GM19025 (cell line): ENCODE data around the gene SIX5.

Experiments
- ATAC-seq: cut with Tn5 transposase; IDR thresholded peaks from one replicate; pipeline ENCODE4 v1.9.1; 2021; ENCODE audit warnings: mild to moderate bottlenecking, low read depth, moderate library complexity; ENCODE audit not compliant: unreplicated experiment

The SIX5 gene

DNA sequence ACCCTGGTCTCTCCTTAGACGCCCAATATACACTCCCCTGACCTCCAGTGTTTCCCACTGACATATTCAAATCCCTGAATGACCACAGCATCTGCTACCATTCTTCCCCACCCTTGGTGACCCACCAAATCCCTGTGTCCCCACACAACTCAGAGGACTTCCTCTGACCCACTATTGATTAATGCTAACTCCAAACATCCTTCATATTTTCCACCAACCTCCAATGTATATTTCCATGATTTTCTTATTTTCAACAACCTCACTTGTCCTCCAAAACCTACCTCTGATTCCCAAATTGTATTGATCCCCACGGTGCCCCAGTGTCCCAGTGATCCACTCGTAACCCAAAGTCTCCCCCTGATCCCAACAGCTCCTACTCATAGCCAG is 24.1 kb upstream of the SIX5 start:
- no peak for ATAC-seq

DNA sequence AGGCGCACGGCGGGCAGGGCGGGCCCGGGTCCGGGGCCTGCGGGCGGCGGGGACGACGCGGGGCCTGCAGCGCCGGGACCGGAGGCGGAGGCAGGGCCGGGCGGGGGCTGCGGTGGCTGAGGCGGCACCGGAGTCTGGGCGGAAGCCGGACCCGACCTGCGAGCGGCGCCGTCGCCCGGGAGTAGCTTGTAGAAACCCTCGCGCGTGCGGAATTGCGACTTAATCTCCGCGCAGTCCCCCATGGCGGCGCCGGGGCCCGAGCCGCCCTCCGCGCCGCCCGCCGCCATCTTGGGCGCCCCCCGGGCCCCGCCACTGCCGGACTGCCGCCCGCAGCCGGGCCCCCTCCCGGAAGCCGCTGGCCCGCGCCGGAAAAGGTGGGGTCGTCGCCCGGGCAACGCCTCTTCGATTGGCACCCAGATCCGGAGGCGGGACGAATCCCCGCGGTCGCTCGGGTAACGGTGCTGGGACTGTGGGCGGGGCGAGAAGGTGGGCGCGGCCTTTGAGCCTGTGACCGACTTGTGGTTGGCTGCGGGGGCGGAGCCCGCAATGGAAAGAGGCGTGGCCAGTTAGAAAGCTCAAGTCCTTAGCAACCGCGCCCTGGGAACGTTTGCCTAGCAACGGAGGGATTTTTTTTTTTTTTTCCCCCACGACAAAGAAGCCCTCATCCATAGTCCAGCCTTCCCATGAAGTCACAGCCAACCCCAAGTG is 23.6 kb upstream of the SIX5 start, which contains the start of gene DMWD:
Gene DMWD, minus strand, starts transcription at position 376 of the 708 bp plus-strand sequence. Its CDS starts 89 bp downstream, at position 287.
- peak; percentile 94 for ATAC-seq

DNA sequence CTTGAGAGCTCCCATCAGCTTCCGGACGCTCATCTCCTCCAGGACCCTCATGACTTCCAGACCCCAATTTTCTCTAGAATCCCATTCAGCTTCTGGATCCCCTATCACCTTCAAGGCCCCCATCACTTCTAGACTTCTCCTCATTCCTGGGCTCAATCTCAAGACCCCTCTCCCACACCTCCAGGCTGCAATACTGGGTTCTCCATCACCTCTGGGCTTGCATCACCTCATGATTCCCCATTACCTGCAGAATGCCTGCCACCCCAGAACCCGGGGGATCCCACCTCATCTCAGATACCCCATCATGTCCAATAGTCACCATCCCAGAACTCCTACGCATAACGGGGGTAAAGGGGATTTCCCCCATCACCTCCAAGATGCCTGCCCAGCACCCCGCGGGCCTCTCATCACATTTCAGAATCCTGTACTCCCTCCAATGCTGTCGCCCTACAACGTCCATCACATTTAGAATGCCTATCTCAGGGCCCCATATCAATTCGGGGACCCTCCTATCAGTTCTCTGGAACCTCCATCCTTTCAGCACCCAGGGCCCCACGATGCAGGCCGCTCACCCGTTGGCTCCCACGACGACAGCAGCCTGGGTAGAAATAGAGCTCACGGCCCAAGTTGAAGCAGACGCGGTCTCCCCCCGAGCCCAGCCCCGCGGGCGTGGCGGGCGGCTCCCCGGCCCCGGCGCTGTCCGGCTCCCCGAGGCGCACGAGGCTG is 22.9 kb upstream of the SIX5 start:
- ATAC-seq: peak; percentile 15

DNA sequence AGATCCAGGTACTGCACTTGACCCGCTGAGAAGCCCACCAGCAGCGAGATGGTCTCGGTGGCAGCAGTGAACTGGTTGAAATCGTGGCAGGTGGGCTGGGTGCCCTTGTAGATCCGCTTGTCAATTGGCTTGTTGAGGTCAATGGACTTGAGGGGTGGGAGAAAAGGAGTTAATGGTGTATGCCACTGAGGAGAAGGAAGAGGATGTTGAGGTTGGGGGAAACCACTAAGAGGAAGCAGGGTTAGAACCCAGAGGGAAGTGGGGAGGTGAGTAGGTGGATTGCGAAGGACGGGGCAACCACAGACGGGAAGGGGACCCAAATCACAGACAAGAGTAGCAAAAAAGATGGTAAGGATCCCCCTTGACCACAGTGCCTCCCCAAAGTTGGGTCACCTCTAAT is 21.9 kb upstream of the SIX5 start:
- ATAC-seq: no peak

DNA sequence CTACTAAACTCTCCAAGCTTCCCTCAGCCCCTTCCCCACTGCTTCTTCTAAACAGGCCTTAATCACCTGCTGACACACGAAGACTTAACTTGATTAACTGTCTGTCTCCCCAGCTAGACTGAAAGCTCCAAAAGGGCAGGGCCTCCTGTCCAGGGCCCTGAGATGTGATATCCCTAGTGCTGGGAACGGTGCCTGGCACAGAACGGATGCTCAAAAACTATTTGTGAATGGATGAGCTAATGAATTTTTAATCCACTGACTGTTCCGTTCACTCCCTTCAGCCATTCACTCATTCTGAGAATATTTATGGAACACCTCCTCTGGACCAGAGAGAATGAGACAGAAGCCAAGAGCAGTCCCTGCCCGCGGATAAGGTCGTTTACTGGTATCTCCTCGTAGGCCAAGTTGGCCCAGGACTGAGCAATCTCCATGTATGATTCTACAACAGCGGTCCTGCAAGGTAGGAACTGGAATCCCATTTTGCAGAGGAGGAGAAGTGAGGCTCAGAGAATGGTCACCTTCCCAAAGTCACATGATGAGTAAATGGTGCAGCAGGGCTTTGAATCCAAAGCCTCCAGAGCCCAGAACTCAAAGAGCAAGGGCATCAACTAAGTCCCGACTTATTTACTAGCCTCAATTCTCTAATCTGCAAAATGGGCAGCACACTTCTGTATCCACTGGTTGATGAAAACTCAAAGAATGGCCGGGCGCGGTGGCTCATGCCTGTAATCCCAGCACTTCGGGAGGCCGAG is 20.2 kb upstream of the SIX5 start:
- no peak for ATAC-seq

DNA sequence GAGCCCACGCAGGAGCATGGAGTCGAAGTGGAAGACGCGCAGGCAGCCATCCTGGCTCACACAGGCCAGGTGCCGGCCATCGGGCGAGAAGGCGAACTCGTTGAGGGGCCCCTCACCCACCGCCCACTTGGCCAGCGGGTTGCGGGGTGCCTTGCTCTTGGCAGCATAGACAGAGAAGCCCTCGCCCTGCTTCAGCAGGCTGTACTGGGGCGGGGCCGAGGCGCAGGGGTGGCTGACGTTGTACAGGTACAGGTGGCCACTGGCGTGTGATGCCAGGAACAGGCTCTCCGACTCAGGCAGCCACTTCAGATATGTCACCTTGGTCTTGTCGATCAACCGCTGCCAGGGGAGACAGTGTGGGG is 17.5 kb upstream of the SIX5 start:
- no peak for ATAC-seq

DNA sequence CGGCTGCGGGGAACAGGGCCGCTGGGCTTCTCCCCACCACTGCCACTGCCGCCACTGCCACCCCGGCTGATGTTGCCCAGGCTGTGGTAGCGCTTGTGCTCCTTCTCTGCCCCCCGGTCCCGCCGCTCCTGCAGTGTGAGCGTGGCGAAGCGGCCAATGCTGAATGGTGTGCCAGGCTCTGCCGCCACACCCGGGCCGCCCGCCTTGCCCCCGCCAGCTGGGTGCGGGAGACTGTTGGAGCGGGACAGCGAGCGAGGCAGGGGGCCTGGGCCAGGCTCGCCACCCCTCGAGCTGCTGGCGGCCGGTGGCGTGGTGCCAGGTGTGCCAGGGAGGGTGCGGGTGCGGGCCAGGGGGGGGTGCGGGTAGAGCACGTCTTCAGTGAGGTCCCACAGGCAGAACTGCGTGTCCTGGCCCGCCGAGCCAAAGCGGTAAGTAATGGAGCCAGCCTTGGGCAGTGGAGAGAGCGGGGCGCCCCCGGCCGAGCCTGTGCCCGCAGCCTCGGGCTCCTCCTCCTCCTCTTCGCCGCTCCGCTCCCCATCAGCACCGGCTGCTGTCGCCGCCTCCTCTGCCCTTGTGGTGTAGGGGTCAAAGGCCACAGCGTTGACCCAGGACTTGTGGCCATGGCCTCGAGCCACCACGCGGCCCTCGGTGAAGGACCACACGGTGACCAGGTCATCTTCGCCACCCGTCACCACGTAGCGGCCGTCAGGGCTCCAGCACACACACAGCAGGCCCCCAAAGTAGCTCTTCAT is 16.9 kb upstream of the SIX5 start:
- no peak for ATAC-seq

DNA sequence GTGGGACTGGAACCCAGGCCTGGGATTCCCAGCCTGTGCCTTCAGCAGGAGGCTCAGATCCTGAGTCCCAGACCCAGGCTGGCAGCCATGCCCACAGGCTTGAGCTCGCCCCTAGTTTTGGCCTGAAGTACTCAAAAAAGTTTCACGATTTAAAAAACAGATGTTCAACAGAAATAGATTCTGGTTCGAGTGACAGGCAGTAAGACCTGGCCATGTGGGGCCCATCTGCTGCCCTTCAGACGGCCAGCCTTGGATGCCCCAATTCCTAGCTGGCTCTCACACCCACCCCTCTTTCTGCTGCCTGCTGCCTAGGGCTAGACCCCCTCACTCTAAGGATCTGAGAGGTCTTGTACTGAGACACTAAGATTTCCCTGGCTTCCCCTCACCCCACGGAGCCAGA is 16.0 kb upstream of the SIX5 start:
- ATAC-seq: no peak

DNA sequence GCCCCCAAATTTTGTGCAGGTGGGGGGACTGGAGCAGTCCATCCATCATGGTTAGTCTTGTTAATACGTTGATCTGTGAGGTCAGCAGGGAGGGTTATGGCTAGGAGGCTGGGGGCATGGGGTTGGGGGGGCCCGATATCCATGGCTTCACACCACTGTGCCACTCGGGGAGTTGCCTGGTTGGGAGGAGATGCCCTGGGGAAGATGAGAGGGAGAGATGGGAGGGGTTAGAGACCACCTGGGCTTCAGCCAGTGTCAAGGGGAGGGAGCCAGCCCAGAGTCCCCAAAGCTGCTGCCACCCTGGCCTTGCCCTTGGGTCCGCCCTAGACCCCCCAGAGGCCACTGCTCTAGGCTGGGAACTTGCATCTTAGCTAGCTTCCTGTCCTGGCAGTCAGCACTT is 15.0 kb upstream of the SIX5 start:
- no peak for ATAC-seq

DNA sequence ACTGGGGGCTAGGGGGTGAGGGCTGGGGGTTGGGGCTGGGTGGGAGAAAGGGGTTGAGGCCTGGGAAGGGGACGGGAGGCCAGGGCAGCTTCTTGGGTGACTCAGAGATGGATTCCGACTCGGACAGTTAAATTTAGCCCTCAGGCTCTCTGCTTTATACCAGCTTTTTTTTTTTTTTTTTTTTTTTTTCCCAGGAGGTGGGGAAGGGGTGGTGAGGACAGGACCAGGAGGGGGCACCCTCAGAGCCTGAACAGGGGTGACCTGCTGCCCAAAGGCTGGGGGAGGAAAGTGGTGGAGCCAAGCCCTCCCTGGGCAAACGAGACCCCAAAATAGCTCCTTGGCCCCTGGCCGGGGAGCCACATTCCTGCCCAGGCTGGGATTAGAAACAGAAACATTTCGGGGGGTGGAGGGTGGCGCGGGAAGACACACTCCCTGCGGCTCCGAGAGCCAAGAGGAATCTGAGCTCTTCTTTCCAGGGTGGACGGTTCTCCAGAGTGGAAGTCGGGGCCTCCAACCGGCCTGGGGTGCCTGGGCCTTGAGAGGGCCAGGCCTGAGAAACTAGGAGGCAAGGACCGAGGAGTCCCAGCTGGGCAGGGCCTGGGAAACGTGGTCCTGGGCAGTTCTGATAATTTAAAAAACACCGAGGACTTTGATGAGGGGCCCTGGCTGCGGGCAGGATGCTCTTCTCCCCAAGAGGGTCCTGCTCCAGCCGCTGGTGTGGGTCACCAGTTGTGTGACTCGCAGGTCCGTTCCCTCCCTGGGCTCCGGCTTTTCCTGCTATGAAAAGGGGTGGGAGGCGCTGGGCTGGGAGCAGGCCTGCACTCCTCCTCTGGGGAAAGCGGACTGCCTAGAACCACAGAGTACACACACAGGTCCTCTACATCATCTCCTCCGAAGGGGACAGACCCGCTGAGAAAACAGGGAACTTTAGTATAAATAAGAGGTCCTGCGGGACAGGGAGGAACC is 14.1 kb upstream of the SIX5 start:
- ATAC-seq: no peak

DNA sequence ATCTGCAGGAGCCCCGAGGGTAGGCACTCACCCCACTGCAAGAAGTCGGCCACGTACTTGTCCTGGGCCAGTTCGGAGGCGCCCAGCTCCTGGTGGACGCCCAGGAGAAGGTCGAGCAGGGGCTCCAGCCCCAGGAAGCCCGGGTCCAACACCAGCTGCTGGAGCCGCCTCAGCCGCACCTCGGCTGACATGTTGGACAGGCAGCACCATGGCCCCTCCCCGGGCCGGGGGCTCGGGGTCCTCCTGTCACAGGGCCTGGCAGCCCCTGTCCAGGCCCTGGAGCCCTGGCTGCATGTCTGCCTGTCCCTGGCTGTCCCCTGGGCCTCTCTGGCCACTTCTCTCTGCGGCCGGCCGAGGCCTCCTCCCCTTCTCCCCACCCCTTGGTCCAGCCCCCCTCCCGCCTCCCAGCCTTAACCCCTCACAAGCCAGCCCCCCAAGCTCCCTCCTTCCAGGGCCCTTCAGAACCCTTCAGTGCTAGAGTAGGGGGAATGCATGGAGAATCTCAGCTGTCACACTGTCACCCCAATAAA is 13.2 kb upstream of the SIX5 start, which contains the start of gene DMPK:
Gene DMPK, minus strand, starts transcription at position 329 of the 530 bp plus-strand sequence. Its CDS starts 138 bp downstream, at position 191.
- ATAC-seq: no peak

DNA sequence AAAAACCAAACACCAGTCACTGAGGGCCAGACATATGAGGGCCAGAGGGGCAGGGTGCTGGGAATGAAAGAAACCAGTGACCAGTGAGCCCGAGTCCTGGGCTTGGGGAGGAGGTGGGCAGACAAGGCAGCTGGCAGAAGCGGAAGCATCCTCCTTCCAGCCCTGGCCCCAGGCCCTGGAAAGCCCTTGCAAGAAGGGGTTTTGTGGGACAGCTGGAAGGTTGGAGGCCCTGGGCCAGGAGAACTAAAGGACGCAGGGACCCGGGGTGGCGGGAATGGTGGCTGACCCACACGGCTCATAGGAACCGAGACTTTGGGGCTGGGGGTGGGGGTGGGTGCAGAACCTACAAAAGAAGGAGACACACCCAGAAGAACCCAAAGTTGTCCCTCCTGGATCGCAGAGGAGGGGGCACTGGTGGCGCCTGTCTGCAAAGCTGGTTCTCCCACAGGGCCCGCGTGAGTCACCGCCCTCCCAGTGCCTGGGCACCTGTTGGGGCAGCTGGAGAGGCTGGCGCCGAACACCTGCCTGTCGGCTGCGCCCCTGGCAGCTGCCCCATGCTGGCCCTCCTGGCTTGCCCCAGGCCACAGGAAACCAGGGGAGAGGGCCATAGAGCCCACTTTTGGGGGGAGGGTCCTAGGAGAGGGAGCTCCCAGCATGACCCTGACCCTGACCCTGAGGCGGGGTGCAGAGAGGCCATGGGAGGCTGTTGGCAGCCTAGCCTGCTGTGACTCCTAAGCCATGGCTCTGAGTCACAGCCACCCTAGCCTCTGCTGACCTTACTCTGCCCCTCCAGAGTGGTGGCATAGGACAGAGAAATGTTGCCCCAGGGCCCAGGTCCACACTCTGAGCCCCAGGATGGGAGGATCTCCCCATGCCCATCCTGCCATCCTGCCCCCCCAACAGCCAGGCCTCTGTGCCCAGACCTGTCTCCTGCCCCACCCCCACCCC is 12.4 kb upstream of the SIX5 start:
- ATAC-seq: no peak

DNA sequence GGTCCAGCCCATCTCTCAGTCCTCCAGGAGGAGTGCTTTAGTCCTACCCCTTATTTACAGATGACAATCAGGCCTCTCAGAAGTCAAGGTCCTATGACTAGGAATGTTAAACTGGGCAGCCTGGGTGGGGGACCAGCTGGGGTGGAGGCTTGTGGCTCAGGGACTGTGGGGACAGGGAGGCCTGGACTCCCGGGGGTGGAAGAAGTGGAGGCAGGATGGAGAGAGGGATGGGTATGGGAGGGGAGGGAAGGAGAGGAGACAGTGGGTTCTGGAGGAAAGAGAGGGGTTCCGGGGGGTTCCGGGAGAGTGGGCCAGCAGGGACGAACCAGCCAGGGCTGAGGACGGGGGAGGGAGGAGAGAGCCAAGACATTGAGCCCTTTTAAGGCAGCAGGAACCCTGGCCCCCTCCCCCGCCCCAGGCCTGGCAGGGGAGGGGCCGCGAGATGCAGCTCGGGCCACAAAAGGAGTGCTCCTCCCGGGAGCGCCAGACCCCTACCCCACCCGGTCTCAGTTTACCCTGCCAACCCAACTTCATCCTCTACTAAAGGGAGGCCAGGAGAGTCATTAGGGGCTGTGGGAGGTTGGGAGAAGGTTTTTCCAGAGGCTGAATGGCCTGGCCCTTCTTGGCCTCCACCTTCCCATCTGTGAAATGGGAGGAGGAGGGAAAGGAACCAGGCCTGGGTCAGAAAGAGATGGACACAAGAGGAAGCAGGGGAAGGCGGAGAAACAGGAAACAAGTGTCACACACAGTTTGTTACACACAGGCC is 11.6 kb upstream of the SIX5 start:
- no peak for ATAC-seq

DNA sequence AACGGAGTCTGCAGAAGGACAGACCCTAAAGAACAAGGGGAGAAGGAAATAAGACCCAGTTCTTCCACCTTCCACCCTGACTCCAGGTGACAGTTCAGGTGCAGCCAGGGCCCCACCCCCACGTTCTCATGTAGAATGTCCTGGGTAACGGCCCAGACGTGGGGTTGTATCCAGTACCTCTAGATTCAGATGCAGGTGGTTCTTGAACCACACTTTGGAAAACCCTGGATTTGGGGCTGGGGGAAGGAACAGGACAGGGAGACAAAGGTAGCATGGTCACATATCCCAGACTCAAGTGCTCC is 11.0 kb upstream of the SIX5 start:
- ATAC-seq: no peak

DNA sequence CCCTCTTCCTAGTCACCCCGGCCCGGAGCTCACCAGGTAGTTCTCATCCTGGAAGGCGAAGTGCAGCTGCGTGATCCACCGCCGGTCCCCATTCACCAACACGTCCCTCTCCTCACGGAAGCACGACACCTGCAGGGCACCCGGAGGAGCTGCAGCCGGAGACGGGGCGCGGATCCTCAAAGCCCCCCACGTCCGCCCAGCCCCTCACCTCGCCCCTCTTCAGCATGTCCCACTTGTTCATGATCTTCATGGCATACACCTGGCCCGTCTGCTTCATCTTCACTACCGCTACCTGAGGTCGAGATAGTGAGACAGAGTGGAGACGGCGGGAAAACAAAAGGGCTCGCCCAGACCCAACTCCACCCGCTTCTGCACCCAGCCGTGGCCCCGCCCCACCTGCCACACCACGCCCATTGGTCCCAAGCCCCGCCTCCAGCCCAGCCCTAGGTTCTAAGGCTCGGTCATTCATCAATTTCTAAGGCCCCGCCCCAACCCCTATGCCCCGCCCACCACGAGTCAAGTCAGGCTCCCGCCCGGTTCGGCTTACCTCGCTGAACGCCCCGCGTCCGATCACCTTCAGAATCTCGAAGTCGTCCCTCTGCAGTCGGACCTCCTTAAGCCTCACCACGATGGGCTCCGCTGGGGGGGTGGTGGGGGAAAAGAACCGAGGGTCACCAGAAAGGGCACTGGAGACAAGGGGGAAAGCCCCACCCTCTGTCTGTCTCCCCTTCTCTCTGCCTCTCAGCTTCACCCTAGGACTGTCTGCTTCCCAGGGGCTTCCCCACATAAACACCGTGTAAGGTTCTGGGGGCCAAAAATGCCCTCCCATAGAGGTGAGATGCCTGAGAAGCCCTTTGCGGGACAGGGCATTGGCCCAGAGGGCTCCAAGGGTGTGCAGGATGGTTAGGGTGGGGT is 10.4 kb upstream of the SIX5 start:
- ATAC-seq: peak; percentile 86

DNA sequence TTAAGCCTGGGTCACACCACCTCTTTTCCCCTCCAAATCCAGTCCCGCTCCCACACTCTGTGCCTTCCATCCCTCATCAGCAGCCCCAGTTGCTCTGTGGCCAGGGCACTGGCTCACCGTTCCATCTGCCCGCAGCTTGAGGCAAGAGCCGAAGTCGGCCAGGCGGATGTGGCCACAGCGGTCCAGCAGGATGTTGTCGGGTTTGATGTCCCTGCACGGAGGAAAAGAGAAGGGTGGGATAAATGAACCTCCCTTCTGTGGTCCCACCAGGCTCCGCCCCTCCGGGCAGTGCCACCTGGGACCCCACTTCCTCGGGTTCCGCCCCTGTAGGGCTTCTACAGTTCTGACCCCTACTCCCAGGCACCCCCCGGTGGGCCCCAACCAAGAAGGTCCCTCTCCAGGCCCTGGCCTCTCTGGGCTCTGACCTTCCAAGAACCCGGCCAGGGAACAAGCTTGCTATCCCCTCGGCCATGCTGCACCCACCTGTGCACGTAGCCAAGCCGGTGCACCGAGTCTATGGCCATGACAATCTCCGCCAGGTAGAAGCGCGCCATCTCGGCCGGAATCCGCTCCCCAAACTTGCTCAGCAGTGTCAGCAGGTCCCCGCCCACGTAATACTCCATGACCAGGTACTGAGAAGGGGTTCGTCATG is 9.1 kb upstream of the SIX5 start:
- no peak for ATAC-seq
